Endothelial cell of umbilical vein (primary cell): ENCODE measurements around the gene SLC12A2. TPM values are rescaled to one million over a fixed set of nuclear protein-coding genes. Genes with fewer than 3 reads are reported as not detected.

Experiments used
- BruUV-seq: library from RNA; stranded (reverse); fragments of 400-500 nt; replicated peaks from 2 replicates; lab custom pipeline; 2021; lab: Mats Ljungman, UMichigan
- CTCF ChIA-PET: fragments of 300-600, 350-600 bp; sonication (Branson Sonifier 250); formaldehyde crosslinking; loops from one replicate; lab custom pipeline; 2021; ENCODE audit warnings: antibody characterized with exemption, inconsistent platforms; lab: Charles Lee
- POLR2A ChIA-PET: fragments of 300-600, 350-600 bp; sonication (Branson Sonifier 250); formaldehyde crosslinking; loops from one replicate; lab custom pipeline; 2021; ENCODE audit warnings: antibody characterized with exemption, inconsistent platforms; lab: Charles Lee
- DNase-seq: peaks from one replicate; pipeline ENCODE4 v3.0.0-alpha.2; 2011; ENCODE audit warnings: low read depth, low spot score
- FAIRE-seq: peaks from 2 replicates; lab custom pipeline; 2011; peaks lifted over from hg19 to GRCh38; lab: Jason Lieb, UNC
- H2AFZ ChIP-seq: 2 replicates; pipeline ENCODE4 v1.6.0; 2012; ENCODE audit warnings: low read depth, low read length, control low read depth, inconsistent platforms
- H3K27ac ChIP-seq: 2 replicates; pipeline ENCODE4 v1.5.1; 2011; ENCODE audit warnings: low read depth, mild to moderate bottlenecking, control low read depth, low read length, moderate library complexity; ENCODE audit not compliant: insufficient read depth
- H3K27me3 ChIP-seq, 2 experiments: 2 replicates each; pipeline versions ENCODE4 v1.6.0 to v1.6.1; 2011; ENCODE audit warnings: low read length in 2 of 2, mixed read lengths in 1 of 2; ENCODE audit not compliant: control insufficient read depth in 2 of 2, insufficient read depth in 2 of 2
- H3K36me3 ChIP-seq, 2 experiments: 2 replicates in 1 of 2; 3 replicates in 1 of 2; pipeline ENCODE4 v1.5.1; 2011; ENCODE audit warnings: low read length in 2 of 2, mild to moderate bottlenecking in 1 of 2, moderate library complexity in 1 of 2; ENCODE audit not compliant: control insufficient read depth in 2 of 2, insufficient read depth in 2 of 2; ENCODE audit errors: extremely low read depth in 1 of 2
- H3K4me1 ChIP-seq: 3 replicates; pipeline ENCODE4 v1.5.1; 2011; ENCODE audit warnings: mild to moderate bottlenecking, low read length; ENCODE audit not compliant: control insufficient read depth, insufficient read depth; ENCODE audit errors: extremely low read depth
- H3K4me2 ChIP-seq: 2 replicates; pipeline ENCODE4 v1.6.1; 2011; ENCODE audit warnings: low read length, control low read depth, mixed read lengths; ENCODE audit not compliant: insufficient read depth
- H3K4me3 ChIP-seq, 3 experiments: fragments of 200-600 bp in 1 of 3; sonication (generic), shearing (Covaris generic) in 1 of 3; replicated peaks in 1 of 3; 2 replicates each; pipeline ENCODE4 v1.5.1; 2011 to 2016; ENCODE audit warnings: control low read depth in 3 of 3, low read length in 3 of 3, mild to moderate bottlenecking in 2 of 3, inconsistent platforms in 1 of 3, low read depth in 1 of 3, moderate library complexity in 1 of 3; ENCODE audit not compliant: insufficient read depth in 1 of 3
- H3K79me2 ChIP-seq: 2 replicates; pipeline ENCODE4 v1.6.0; 2012; ENCODE audit warnings: low read length, inconsistent platforms; ENCODE audit not compliant: control insufficient read depth, insufficient read depth
- H3K9ac ChIP-seq: replicated peaks from 2 replicates; pipeline ENCODE3; 2011; ENCODE audit warnings: low read length, control low read depth; ENCODE audit not compliant: insufficient read depth; ENCODE audit errors: extremely low read depth
- H3K9me1 ChIP-seq: replicated peaks from 3 replicates; pipeline ENCODE4 v1.6.0; 2011; ENCODE audit warnings: mild to moderate bottlenecking, low read length; ENCODE audit not compliant: control insufficient read depth, insufficient read depth; ENCODE audit errors: extremely low read depth
- H3K9me3 ChIP-seq: replicated peaks from 2 replicates; pipeline ENCODE4 v1.5.1; 2012; ENCODE audit warnings: low read length, inconsistent platforms; ENCODE audit not compliant: control insufficient read depth, insufficient read depth
- H4K20me1 ChIP-seq: replicated peaks from 2 replicates; pipeline ENCODE3; 2011; ENCODE audit warnings: mild to moderate bottlenecking, low read length; ENCODE audit not compliant: control insufficient read depth, insufficient read depth; ENCODE audit errors: extremely low read depth
- CTCF ChIP-seq, 2 donors: IDR thresholded peaks; 1 replicate in 1 of 2; 2 replicates in 1 of 2; pipeline ENCODE4 v1.5.1; 2011; ENCODE audit warnings: low read length in 2 of 2, mild to moderate bottlenecking in 2 of 2, moderate library complexity in 2 of 2, control low read depth in 1 of 2, inconsistent platforms in 1 of 2, low read depth in 1 of 2; ENCODE audit not compliant: insufficient read depth in 1 of 2; ENCODE audit errors: extremely low read depth in 1 of 2
- EZH2 ChIP-seq: IDR thresholded peaks from 2 replicates; pipeline ENCODE4 v1.6.1; 2012; ENCODE audit warnings: borderline replicate concordance, low read depth, mild to moderate bottlenecking, moderate library complexity, low read length, inconsistent platforms; ENCODE audit not compliant: severe bottlenecking
- FOS ChIP-seq: IDR thresholded peaks from 2 replicates; pipeline ENCODE4 v1.6.1; 2011; ENCODE audit warnings: mild to moderate bottlenecking, low read length, moderate library complexity, borderline replicate concordance; ENCODE audit not compliant: insufficient read depth
- GATA2 ChIP-seq: IDR thresholded peaks from 2 replicates; pipeline ENCODE4 v1.7.0; 2011; ENCODE audit warnings: low read depth, mild to moderate bottlenecking, moderate library complexity, mixed read lengths, low read length; ENCODE audit not compliant: insufficient read length, insufficient read depth
- JUN ChIP-seq: IDR thresholded peaks from 2 replicates; pipeline ENCODE4 v1.6.1; 2011; ENCODE audit warnings: borderline replicate concordance, low read depth; ENCODE audit not compliant: insufficient read length, insufficient read depth
- MAX ChIP-seq: IDR thresholded peaks from 2 replicates; pipeline ENCODE4 v1.6.1; 2011; ENCODE audit not compliant: insufficient read depth, insufficient read length
- MYC ChIP-seq: IDR thresholded peaks from one replicate; pipeline ENCODE4 v1.6.1; 2011; ENCODE audit warnings: mild to moderate bottlenecking, low read depth, low read length
- POLR2A ChIP-seq: IDR thresholded peaks from 2 replicates; pipeline ENCODE4 v1.6.1; 2012; ENCODE audit warnings: low read depth, mild to moderate bottlenecking, control low read depth, low read length
- POLR2AphosphoS5 ChIP-seq: IDR thresholded peaks from 2 replicates; pipeline ENCODE4 v1.6.1; 2012; ENCODE audit warnings: low read depth, mild to moderate bottlenecking, control low read depth, low read length, moderate library complexity; ENCODE audit not compliant: insufficient read depth
- dilution Hi-C: fragments of 300-500 bp; cut with MboI; formaldehyde crosslinking; loops from one replicate; pipeline ENCODE4 v1.15.0; 2019; ENCODE audit warnings: low sequenced_read_pairs; ENCODE audit not compliant: extremely low pct_ligation_motif_present
- intact Hi-C: fragments of 100-400 bp; cut with micrococcal nuclease; formaldehyde crosslinking; loops from one replicate; pipeline ENCODE4 v1.10.0; 2022
- polyA plus RNA-seq, 4 experiments: library from polyadenylated mRNA; depleted of rRNA in 3 of 4; stranded (reverse) in 3 of 4; unstranded in 1 of 4; fragments of >200 nt; gene quantifications; 2 replicates each; pipeline versions ENCODE4 v1.2.1 to v1.2.3, GENCODE V29; 2011 to 2012; ENCODE audit warnings: missing spikeins in 1 of 4
- total RNA-seq: library from RNA; stranded (reverse); gene quantifications from 2 replicates; pipeline ENCODE4 v1.2.3, GENCODE V29; 2021

Gene SLC12A2
- total and polyA plus RNA-seq, 2 donors (not counting 3 experiments of a cell fraction or from before 2014, with no cell fraction given), result 11.0 to 59.5 TPM

- H3K27ac ChIP-seq, result no peak overlapping the region
- FAIRE-seq, result no peak
- no peaks in the 10 kb centered on the region for H4K20me1 ChIP-seq
- intact Hi-C loops (no loop called here), dilution Hi-C loops (no loop called here)
- H3K79me2 ChIP-seq, result no peaks in the 10 kb centered on the region
- no peak overlapping the region for H3K9ac ChIP-seq
- H3K9me1 ChIP-seq, result no peaks in the 10 kb centered on the region
- H3K36me3 ChIP-seq, result peaks cover 0 to 6% of the 10 kb centered on the region in 2 experiments
- H3K4me1 ChIP-seq, result no peaks in the 10 kb centered on the region
- H3K4me3 ChIP-seq, result no peak overlapping the region
- ChIA-PET CTCF (no interaction called here), POLR2A (no interaction called here)
- H2AFZ ChIP-seq, result no peak overlapping the region
- no peaks in the 10 kb centered on the region for H3K9me3 ChIP-seq
- BruUV-seq, result no TSS peak
- TF ChIP-seq FOS (no peak), MAX (no peak), MYC (no peak), POLR2A (no peak), GATA2 (no peak), EZH2 (no peak), CTCF (IDR thresholded peaks at IDR 0.05; ENCODE audit: extremely low read depth in 1 of 2, insufficient read depth in 1 of 2, low read depth in 1 of 2, low read length in 2 of 2) (no peak), POLR2AphosphoS5 (no peak), JUN (no peak)
- DNase-seq, result no peak
- H3K27me3 ChIP-seq, result no peaks in the 10 kb centered on the region
- H3K4me2 ChIP-seq, result no peak overlapping the region
These were observed 60.3 kb downstream of the SLC12A2 start for GRCh38 chr5:128143911-128144310.
